ENCODE results near the gene MRPL44.

Gene MRPL44

GRCh38 chr2:224000662-224001061 is 43.4 kb downstream of the MRPL44 start:
- in situ Hi-C loops (cut with HindIII; ENCODE audit: low sequenced_read_pairs), result loop anchor here (5.0 kb wide), 1 partner anchor 277 kb away; no protein-coding TSS in a partner anchor

DNA sequence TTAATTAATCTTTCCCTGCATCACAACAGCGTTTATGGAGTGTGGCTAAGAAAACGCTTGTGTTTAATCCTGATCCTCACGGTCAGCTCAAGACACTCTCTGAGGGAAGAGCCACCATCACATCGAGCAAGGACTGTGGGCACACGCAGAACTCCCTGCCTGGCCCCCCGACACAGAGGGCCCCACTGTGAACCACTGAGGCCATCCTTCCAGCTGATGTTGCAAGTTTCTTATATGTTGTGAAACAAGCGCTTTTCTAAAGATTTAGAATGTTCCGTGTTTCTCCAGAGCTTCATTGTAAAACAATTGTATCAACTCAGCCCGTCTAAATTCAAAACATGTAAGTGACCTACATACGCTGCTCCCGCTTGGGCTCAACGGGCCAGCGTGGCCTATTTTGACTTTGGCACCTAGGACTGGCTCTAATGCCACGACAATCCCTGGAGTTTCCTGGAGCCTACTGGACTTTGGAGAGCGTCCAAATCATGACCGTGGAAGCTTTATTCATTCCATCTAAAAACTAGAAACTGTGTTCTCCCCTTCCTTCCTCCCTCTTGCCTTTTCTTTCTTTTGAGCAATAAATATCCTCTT is 46.9 kb downstream of the MRPL44 start:
- in situ Hi-C loops (cut with HindIII; ENCODE audit: low sequenced_read_pairs), result loop anchor here (5.0 kb wide), 1 partner anchor 273 kb away; no protein-coding TSS in a partner anchor

GRCh38 chr2:224008702-224009261 is 51.5 kb downstream of the MRPL44 start:
- in situ Hi-C loops (cut with HindIII; ENCODE audit: low sequenced_read_pairs), result no loop called here

DNA sequence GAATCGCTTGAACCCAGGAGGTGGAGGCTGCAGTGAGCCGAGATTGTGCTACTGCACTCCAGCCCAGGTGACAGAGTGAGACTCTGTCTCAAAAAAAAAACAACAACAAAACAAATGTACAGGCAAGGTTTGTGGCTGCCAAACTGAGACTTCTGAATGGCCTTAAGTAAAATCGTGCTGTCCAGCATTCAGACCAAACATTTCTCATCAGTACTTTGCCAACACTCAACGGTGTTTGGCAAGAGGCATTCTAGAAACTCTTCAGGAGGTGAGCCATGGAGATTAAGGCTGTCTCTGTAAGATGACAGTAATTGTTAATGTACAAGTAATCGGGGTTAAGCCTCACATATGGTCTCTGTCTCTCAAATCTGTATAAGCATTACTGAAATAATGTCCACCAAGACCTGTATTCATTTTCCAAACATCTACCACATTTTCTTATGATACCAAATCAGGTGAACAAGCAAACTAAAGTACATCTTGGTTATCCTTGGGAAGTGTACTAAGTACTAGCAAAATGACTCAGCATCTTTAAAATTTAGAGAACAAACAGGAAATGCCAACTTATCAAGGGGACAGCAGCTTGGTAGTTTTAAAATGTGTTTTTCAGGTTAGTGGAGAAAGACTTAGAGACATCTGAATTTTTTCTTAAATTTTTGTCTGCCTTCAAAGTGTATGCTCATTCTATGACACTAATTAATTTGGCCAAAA is 52.5 kb downstream of the MRPL44 start:
- in situ Hi-C loops (cut with HindIII; ENCODE audit: low sequenced_read_pairs), result no loop called here

GRCh38 chr2:224011837-224012236 is 54.6 kb downstream of the MRPL44 start:
- in situ Hi-C loops (cut with HindIII; ENCODE audit: low sequenced_read_pairs), result no loop called here

- in situ Hi-C loops (cut with HindIII; ENCODE audit: low sequenced_read_pairs), result no loop called here
Observed at GRCh38 chr2:224014336-224014735, 57.1 kb downstream of the MRPL44 start.

DNA sequence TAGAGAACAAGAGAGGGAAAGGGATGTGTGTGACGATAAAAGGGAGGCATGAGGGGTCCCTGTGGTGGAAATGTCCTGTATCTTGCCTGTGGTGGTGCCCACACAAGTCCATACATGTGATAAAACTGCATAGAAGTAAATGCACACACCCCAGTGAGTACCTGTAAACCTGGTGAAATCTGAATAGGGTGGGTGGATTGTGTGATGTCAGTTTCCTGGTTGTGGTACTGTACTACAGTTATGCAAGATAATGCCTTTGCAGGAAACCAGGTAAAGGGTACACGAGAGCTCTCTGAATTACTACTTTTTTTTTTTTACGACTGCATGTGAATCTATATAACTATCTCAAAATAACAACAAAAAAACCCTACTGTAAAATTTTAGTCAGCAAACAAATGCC is 59.7 kb downstream of the MRPL44 start:
- in situ Hi-C loops (cut with HindIII; ENCODE audit: low sequenced_read_pairs), result no loop called here
